HG02981 (cell line): ENCODE measurements around the gene PSORS1C1.
"Not testable (repeated sequence)": the region's sequence is repeated elsewhere in the genome, so short reads cannot be mapped to it uniquely, and the experiment has no call there.

Source experiments
- ATAC-seq: cut with Tn5 transposase; IDR thresholded peaks from one replicate; pipeline ENCODE4 v1.9.1; 2021; ENCODE audit warnings: mild to moderate bottlenecking, moderate library complexity; ENCODE audit not compliant: unreplicated experiment

Gene PSORS1C1

DNA sequence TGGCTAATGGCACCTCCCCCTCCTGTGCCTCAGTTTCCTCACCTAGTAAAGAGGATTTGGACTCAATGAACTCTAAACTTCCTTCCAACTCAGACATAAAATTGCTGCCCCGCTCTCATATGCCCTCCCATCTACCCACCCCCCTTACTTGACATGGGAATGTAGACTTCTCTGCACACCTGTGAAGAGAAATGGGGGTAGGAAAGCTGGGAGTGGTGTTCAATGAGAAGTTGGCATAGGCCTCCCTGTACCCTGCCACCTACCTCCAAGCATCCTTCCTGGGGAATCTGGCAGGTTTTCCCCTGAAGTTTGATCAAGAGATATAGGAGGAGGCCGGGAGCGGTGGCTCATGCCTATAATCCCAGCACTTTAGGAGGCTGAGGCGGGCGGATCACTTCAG is 59.8 kb downstream of the PSORS1C1 start:
- no peak for ATAC-seq

- ATAC-seq = no peak
Observed at GRCh38 chr6:31175971-31176370, 61.4 kb downstream of the PSORS1C1 start.

DNA sequence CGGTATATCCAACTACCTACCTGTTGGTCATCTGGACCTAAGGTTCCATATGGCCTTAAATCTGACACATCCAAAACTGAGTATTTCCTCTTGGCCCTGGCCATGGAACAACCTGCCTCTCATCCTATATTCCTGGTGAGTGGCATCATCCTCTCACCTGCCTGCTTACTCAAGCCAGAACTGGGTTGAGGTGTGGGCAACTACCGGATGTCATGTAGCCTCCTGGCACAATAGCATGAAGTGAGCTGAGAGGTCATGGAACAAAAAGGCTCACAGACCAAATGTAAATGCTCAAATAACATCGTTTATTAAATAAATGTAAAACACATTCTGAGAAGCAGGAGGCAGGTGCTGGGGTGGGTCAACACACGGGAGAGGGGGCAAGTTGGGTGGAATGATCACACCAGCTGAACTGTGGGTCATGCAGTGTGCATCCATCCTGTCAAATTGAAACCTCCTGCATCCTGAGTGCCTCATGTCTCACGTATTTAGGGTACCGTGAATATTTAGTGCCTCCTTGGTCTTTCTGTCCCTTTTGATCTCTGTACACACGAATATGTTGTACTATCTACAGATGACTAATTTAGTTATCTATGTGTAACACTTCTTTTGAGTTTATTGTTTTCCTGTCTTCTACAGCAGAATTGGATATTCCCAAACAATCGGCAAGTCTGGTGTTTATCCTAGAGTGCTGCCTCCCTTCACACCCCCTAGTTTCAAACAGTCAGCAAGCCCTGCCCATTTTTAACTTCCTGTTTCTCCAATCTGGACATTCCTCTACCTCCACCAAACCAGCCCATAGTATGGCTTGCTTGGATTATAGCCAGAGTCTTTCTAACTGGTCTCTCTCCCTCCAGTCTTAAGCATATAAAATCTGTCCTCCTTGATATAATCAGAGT is 63.8 kb downstream of the PSORS1C1 start:
- no peak for ATAC-seq

DNA sequence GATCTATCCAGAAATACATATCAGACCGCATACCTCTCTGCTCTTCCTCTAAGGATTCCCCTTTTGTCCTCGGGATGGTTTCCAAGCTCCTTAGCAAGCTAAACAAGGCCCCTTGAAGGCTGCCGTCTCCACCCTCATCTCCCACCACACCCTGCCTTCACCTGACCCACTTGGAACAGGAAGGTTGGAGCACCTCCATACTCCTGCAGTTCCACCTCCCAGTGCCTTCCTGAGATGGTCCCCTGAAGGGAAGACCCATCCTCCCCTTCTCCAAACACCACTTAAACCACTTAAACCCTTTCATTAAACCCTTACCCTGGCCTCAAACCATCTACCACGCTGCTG is 64.4 kb downstream of the PSORS1C1 start:
- no peak for ATAC-seq

DNA sequence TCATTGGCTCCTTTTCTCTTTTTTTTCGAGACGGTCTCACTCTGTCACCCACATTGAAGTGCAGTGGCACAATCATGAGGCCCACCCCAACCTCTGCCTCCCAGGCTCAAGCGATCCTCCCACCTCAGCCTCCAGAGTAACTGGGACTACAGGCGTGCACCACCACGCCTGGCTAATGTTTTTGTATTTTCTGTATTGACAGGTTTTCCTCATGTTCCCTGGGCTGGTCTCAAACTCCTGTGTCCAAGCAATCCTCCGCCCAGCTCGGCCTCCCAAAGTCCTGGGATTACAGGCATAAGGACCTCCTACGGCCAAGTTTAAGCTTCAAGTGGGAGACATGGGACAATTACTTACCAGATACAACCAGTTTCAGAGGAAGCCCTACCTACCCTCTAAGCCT is 65.3 kb downstream of the PSORS1C1 start:
- no peak for ATAC-seq

DNA sequence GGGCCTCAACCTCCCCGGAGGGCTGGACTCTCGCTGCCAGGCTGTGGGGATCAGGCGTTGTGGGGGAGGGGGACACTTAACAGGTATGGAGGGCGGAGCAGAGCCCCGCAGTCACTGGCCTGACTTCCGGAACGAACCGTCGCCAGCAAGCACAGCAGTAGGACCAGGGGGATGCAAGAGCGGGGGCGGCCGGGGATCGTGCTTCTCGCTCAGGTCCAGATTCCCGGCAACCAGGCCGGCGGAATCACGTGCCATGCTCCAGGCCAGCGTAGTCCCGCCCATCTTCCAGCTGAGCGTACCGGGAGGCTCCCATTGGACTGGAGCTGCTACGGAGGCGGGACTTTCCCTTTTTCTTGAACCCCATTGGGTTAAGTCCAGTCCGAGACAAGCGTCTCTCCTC is 65.9 kb downstream of the PSORS1C1 start:
- ATAC-seq = no peak

- not testable (repeated sequence) for ATAC-seq
Observed at GRCh38 chr6:31183287-31183686, 68.7 kb downstream of the PSORS1C1 start.

GRCh38 chr6:31183859-31184258 is 69.3 kb downstream of the PSORS1C1 start:
- not testable (repeated sequence) for ATAC-seq

DNA sequence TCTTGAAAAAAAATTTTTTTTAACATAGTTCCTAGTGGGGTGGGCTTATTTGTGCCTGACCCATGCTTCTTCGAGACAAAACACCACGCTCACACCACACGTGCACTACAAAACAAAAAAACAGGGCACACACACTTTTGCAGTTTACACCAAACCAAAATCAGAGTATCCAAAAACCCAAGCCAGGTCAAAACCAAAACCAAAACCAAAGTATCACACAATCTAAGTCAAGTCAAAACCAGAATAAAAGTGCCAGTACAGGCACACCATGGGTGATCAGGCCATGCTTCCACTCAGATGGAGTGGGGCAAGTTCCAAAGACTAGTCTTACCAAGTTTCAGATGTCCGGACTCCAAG is 71.1 kb downstream of the PSORS1C1 start:
- not testable (repeated sequence) for ATAC-seq

DNA sequence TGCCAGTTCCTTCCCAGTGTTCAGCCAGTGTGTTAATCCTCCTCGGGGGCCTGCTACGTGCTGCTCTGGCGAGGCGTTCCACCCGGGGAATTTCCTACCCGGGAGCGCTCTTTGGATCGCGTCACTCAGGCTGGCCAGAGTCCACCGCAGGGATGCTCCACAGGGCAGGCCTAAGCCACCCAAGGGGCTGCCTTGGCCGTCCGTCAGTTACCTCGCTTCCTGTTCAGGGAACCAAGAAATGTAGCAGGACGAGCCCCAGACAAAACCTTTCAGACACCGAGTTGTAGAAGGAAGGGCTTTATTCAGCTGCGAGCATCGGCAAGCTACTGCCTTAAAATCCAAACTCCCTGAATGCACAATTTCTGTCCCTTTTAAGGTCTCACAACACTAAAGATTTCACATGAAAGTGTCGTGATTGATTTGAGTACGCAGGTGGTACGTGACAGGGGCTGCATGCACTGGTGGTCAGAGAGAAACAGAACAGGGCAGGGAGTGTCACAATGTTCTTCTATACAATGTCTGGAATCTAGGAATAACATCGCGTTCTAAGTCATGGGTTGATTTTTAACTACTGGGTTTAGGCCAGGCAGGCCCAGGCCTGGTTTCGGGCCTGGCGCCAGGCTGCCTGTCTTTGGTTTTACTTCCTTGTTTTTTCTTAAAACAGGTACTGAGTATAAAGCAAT is 71.6 kb downstream of the PSORS1C1 start:
- ATAC-seq = no peak

GRCh38 chr6:31187780-31188194 is 73.2 kb downstream of the PSORS1C1 start:
- no peak for ATAC-seq

GRCh38 chr6:31189223-31189622 is 74.6 kb downstream of the PSORS1C1 start:
- not testable (repeated sequence) for ATAC-seq
